DOHH2 (cell line): ENCODE measurements around the gene PRDM1.

Experiments
- H3F3A ChIP-seq: fragments of 200-600 bp; sonication (generic), shearing (Covaris generic); 2 replicates; pipeline ENCODE4 v1.6.0; 2016; ENCODE audit warnings: antibody characterized with exemption, mild to moderate bottlenecking; ENCODE audit not compliant: control insufficient read depth, insufficient read depth
- H3K27ac ChIP-seq: fragments of 200-600 bp; sonication (generic); 2 replicates; pipeline ENCODE4 v1.5.1; 2014; ENCODE audit warnings: low read depth, mild to moderate bottlenecking, low read length, moderate library complexity
- H3K27me3 ChIP-seq: fragments of 200-600 bp; sonication (generic); 2 replicates; pipeline ENCODE4 v1.6.1; 2014; ENCODE audit warnings: mild to moderate bottlenecking, low read length, mixed read lengths; ENCODE audit not compliant: control insufficient read depth
- H3K36me3 ChIP-seq: fragments of 200-600 bp; sonication (generic); 2 replicates; pipeline ENCODE4 v1.6.1; 2014; ENCODE audit warnings: mild to moderate bottlenecking, low read length, moderate library complexity, mixed read lengths; ENCODE audit not compliant: control insufficient read depth
- H3K4me1 ChIP-seq: fragments of 200-600 bp; sonication (generic); 2 replicates; pipeline ENCODE4 v1.6.1; 2014; ENCODE audit warnings: mild to moderate bottlenecking, low read length, mixed read lengths; ENCODE audit not compliant: control insufficient read depth
- H3K4me2 ChIP-seq: fragments of 200-600 bp; sonication (generic); 2 replicates; pipeline ENCODE4 v1.6.0; 2014; ENCODE audit warnings: mild to moderate bottlenecking, low read length, moderate library complexity
- H3K4me3 ChIP-seq: fragments of 200-600 bp; sonication (generic); 2 replicates; pipeline ENCODE4 v1.5.1; 2014; ENCODE audit warnings: mild to moderate bottlenecking, low read length, mixed read lengths
- H3K79me2 ChIP-seq: fragments of 200-600 bp; sonication (generic); 2 replicates; pipeline ENCODE4 v1.6.1; 2014; ENCODE audit warnings: mild to moderate bottlenecking, low read length, mixed read lengths; ENCODE audit not compliant: control insufficient read depth
- H3K9me2 ChIP-seq: fragments of 200-600 bp; sonication (generic); replicated peaks from 2 replicates; pipeline ENCODE4 v1.6.1; 2014; ENCODE audit warnings: mild to moderate bottlenecking, low read length, mixed read lengths; ENCODE audit not compliant: control insufficient read depth
- H3K9me3 ChIP-seq: fragments of 200-600 bp; sonication (generic); 2 replicates; pipeline ENCODE4 v1.6.1; 2014; ENCODE audit warnings: antibody characterized with exemption, low read length, mixed read lengths; ENCODE audit not compliant: control insufficient read depth, insufficient read depth
- H4K20me1 ChIP-seq: fragments of 200-600 bp; sonication (generic); 2 replicates; pipeline ENCODE4 v1.6.0; 2014; ENCODE audit warnings: low read depth, mild to moderate bottlenecking, antibody characterized with exemption, low read length, moderate library complexity; ENCODE audit not compliant: control insufficient read depth, insufficient read depth
- CTCF ChIP-seq: fragments of 200-600 bp; sonication (generic); IDR thresholded peaks from one replicate; pipeline ENCODE4 v1.5.1; 2014; ENCODE audit warnings: antibody characterized with exemption, mild to moderate bottlenecking, low read depth, low read length; ENCODE audit not compliant: poor library complexity, severe bottlenecking
- EZH2phosphoT487 ChIP-seq: fragments of 200-600 bp; sonication (generic); IDR thresholded peaks from 2 replicates; pipeline ENCODE4 v1.6.1; 2017; ENCODE audit warnings: borderline replicate concordance, mild to moderate bottlenecking, antibody characterized with exemption, low read length, moderate library complexity, mixed read lengths

Gene PRDM1

GRCh38 chr6:106132153-106132698 is 46.1 kb downstream of the PRDM1 start:
- Histone ChIP-seq H3K36me3 (no peaks in the 10 kb centered on the region), H3K79me2 (no peaks in the 10 kb centered on the region), H3K4me2 (no peak overlapping the region), H3K27ac (no peak overlapping the region), H3K9me3 (no peaks in the 10 kb centered on the region), H4K20me1 (no peaks in the 10 kb centered on the region), H3K4me1 (no peaks in the 10 kb centered on the region), H3F3A (no peaks in the 10 kb centered on the region), H3K27me3 (no peaks in the 10 kb centered on the region), H3K4me3 (no peak overlapping the region), H3K9me2 (no peaks in the 10 kb centered on the region)
- TF ChIP-seq EZH2phosphoT487: no peak
- TF ChIP-seq CTCF: no peak

- Histone ChIP-seq H3K9me3 (no peaks in the 10 kb centered on the region), H3K4me2 (no peak overlapping the region), H3K79me2 (no peaks in the 10 kb centered on the region), H4K20me1 (no peaks in the 10 kb centered on the region), H3K9me2 (no peaks in the 10 kb centered on the region), H3F3A (no peaks in the 10 kb centered on the region), H3K36me3 (no peaks in the 10 kb centered on the region), H3K27ac (no peak overlapping the region), H3K27me3 (peaks cover 1% of the 10 kb centered on the region; the same call in 1 of the 2 replicates), H3K4me1 (no peaks in the 10 kb centered on the region), H3K4me3 (no peak overlapping the region)
- TF ChIP-seq CTCF: no peak
- no peak for TF ChIP-seq EZH2phosphoT487
Observed at GRCh38 chr6:106133040-106133439, 46.9 kb downstream of the PRDM1 start.

- H4K20me1 ChIP-seq: no peaks in the 10 kb centered on the region
- no peak overlapping the region for H3K4me2 ChIP-seq
Observed at GRCh38 chr6:106134087-106134770, 48.1 kb downstream of the PRDM1 start.

More at GRCh38 chr6:106134087-106134770, 48.1 kb downstream of the PRDM1 start:
- no peaks in the 10 kb centered on the region for H3F3A ChIP-seq
- H3K27me3 ChIP-seq: peaks cover 4% of the 10 kb centered on the region; the same call in 1 of the 2 replicates
- no peak overlapping the region for H3K27ac ChIP-seq
- no peaks in the 10 kb centered on the region for H3K79me2 ChIP-seq
- no peaks in the 10 kb centered on the region for H3K4me1 ChIP-seq
- no peak overlapping the region for H3K4me3 ChIP-seq
- TF ChIP-seq CTCF (no peak), EZH2phosphoT487 (no peak)
- no peaks in the 10 kb centered on the region for H3K9me3 ChIP-seq
- no peaks in the 10 kb centered on the region for H3K9me2 ChIP-seq
- H3K36me3 ChIP-seq: no peaks in the 10 kb centered on the region
